ENCODE results near the gene NPLOC4. TPM values are rescaled to one million over a fixed set of nuclear protein-coding genes. Genes with fewer than 3 reads are reported as not detected.
"Not testable (repeated sequence)": the region's sequence is repeated elsewhere in the genome, so short reads cannot be mapped to it uniquely, and the experiment has no call there.

The NPLOC4 gene
- polyA plus RNA-seq (ENCODE audit: insufficient read length in 4 of 4), result 10 to 100 TPM; 45.0 to 70.0 (median 57.1) TPM

DNA sequence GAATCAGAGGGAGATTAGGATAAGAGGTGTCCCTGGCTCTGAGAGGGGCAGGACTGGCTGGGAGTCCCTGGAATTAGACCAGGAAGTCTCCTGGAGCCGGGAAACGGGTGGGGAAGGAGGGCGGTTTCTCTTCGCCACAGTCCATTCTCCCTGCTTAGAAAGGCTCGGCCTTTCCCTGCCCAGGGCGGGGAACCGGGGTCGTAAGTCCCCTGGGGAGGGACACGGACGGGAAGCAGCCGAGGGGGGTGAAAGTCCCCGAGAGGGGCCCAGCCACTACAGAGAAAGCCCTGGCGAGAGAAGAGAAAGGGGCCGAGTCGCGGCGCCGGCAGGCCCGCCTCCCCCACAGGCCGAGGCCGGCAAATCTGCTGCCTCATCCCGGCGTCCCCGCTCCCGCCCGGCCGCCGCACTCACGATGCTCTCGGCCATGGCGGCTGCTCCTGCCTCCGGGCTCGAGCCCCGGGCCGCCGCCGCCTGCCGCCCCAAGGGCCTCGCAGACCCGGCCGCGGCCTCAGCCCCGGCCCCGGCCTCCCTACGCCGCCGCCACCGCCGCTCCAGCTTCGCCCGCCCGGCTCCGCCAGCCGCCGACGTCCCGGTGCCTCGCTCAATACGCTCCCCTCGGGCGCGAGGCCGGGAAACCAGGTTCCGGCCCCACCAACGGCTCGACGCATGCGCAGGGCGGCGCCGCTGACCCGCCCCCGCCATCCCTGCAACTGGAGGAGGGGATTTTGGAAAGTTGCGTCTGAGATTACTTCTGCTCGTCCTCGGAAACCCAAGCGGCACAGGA, at the start of gene NPLOC4, which contains the start of gene TSPAN10:
TSS of gene NPLOC4 (minus strand) at position 608 of the 784 bp plus-strand sequence. CDS start at position 426, 182 bp downstream.
TSS of gene TSPAN10 (plus strand) at position 692 of the 784 bp plus-strand sequence. CDS start 5,217 bp downstream, outside the sequence.
- DNase-seq (ENCODE audit: low read depth in 4 of 4, low spot score in 3 of 4), result peak; percentile 63 to 75 (median 73)

DNA sequence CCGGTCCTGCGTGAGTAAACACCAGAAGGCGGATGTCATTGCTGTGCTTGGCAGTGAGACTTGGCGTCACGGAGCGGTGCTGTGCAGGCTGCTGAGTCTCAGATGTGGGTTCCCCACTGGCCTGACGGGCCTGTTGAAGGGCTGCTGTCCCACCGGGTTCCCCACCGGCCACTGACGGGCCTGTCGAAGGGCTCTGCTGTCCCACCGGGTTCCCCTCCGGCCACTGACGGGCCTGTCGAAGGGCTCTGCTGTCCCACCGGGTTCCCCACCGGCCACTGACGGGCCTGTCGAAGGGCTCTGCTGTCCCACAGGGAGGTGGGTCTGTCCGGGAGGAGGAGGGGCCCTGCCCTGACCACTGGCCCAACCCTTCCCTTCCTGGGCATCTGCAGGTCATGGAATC, 49.7 kb upstream of the NPLOC4 start:
- DNase-seq (ENCODE audit: low read depth in 4 of 4, low spot score in 3 of 4), result no peak

DNA sequence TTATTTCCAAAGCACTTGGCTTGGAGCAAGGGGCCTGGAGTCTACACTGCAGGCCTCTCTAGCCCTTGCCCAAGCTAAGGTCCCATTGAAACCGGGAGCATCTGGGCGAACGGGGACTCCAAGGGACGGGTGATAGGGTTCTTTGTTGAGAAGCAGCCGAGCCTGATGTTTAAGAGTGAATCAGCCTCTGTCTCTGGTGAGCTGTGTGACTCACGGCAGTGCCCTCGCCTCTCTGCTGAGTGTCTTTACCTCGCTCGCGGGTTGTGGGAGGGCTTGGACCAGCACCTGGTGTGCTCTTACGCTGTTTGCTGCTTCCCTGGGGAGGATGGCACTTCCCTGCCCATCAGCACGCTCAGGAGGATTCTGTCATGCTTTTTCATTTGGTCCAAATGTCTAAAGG, 48.2 kb upstream of the NPLOC4 start:
- no peak for DNase-seq (ENCODE audit: low read depth in 4 of 4, low spot score in 3 of 4)

DNA sequence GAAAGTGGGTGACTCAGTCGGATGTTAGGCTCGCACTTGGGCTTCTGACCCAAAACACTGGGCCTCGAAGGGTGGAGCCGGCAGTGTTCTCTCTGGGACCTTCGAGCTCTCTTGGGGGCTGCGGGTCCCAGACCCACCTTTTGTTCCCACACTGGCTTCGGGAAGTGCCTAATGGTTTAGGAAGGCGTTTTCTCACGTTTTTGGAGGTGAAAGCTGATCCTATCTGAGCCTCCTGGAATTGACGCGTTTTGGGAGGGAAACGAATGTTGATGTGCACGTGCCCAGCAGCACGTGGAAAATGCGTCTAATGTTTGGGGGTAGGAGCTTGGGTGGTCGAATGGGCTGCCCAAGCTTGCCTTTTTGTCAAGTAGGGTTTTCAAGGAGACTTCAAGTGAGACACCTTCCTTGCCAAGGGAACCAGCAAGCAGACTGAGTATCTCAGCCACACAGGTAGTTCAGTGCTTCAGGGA, 47.6 kb upstream of the NPLOC4 start:
- DNase-seq (ENCODE audit: low read depth in 4 of 4, low spot score in 3 of 4), result no peak

DNA sequence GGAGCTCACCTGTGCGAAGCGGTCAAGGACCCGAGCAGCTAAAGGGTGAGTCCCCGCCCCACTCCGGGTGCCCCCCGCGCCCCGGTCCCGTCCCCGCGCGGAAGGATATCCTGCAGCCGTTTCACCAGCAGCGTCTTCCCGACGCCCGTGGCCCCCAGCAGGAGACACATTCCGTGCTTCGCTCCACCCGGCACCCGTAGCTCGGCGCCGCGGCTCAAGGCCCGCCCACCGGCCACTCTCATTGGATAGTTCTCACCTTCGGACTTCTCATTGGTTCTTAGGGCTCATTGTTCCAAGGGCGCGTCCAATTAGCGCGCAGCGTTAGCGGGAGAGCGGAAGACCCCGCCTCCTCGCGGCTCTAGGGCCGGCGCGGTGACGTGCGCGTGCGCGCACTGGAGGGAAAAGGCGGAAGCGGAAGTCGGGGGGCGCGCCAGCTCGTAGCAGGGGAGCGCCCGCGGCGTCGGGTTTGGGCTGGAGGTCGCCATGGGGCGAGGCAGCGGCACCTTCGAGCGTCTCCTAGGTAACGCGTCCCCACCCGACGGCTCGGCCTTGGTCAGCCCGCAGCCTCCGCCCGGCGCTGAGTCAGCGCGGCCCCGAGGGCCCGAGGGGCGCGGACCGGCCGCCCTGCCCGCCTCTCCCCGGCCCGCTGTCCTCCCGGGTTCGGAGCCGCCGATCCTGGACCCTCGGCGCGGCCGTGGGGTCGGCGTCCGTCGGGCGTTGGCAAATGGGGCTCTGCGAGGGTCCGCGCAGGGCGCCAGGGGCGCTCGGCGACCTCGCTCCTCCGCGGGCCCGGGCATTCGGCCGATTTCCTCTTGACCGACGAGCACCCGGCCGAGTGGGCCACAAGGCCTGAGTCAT, 46.9 kb upstream of the NPLOC4 start, which contains the start of the genes ARL16 and HGS:
TSS of gene ARL16 (minus strand) at position 214 of the 858 bp plus-strand sequence. CDS start at position 170, 44 bp downstream.
TSS of gene HGS (plus strand) at position 428 of the 858 bp plus-strand sequence. CDS start at position 484, 56 bp downstream.
- DNase-seq (ENCODE audit: low read depth in 4 of 4, low spot score in 3 of 4), result peak; percentile 96 to 98 (median 98)

DNA sequence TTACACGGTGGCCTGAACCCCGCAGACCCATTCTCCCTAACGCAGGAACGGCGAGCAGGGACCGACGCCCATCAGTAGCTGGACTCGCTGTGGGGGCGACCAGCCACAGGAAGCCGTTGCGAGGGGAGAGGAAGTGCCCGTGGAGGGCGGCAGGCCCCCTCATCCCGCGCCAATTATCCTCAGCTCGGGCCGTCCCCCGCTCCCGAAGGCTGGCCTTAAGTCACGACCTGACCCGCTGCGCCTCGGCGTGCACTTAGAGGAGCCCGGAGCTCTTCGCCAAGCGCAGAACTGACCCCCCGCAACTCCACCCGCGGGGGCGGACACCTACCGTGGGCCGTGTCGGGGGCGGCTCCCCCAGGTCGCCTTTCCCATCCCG, 46.3 kb upstream of the NPLOC4 start:
- DNase-seq (ENCODE audit: low read depth in 4 of 4, low spot score in 3 of 4), result no peak

DNA sequence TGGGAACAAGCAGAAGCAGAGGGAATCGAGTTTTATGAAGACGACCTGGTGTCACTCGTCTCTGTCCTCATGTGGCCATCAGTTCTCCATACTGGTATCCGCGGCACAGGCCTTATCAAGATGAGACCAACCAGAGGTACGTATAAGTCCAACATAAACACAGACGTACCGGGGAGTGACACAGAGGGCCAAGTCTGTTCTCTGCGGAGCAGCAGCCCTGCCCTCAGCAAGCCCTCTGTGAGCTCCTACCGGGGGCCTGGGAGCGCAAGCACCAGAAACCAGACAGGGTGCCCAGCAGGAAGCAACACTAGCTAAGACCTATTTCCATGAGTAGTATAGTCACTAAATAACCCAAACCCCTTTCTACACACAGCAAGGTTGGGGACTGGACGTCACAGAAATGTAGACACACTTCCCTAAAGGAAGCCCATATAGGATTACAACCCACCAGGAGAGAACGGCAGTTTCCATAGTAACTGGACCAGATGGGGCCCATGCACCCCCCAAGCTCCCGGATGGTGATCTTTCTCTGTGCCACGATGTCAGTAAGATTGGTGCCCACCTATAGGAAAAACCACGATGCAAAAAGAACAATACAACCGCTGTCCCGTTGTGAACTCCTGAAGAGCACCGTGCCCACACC, 45.8 kb upstream of the NPLOC4 start:
- no peak for DNase-seq (ENCODE audit: low read depth in 4 of 4, low spot score in 3 of 4)

DNA sequence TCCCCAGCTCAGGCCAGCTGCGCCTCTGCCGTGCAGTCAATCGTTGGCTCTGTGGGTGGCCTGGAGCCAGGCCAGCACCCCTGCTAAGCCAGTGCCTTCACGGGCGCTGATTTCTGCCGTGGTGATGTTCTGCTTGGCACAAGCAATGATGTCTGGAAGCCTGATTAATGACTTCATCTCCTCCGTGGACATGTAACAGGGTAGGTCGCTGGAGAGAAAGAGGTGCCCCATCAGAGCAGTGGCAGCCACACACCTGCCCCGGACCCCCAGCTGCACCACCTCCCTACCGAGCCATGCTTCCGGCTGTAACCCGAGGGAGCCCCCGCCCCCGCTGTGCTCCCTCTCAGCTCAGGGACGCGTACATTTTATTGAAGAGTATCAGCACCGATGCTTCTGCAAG, 44.8 kb upstream of the NPLOC4 start:
- no peak for DNase-seq (ENCODE audit: low read depth in 4 of 4, low spot score in 3 of 4)

DNA sequence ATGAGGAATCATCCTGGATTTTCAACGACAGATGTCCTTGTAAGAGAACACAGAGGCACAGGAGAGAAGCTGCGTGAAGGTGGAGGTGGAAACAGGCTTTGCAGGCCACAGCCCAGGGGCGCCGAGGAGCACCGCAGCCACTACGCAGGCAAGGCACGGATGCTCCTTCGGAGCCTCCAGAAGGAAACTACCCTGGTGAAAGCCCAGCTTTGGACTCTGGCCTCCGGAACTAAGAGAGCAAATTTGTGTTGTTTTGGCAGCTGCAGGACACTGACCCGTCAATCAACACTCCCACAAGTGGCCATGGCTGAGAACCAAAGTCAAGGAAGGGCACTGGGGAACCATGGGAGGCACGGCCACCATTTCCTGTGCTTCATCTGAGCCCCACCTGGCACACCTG, 43.2 kb upstream of the NPLOC4 start:
- DNase-seq (ENCODE audit: low read depth in 4 of 4, low spot score in 3 of 4), result no peak

DNA sequence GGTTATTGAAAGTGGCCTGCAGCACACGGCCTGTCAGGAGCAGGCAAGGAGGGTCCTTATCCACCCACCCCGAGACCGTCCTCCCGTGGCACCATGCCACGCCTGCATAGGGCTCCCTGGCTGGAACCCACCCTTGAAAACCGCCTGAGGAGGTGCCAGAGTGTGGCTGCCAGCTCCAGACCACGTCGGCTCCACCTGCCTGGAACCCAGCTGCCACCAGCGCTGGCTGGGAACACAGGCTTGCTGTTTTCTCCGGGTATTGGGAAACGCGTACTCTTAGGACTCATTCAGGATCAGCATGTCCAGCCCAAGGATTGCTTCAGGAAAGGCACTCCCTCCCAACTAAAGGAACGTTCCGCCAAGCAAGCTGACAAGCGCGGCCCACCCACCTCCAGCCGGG, 40.0 kb upstream of the NPLOC4 start:
- no peak for DNase-seq (ENCODE audit: low read depth in 4 of 4, low spot score in 3 of 4)

DNA sequence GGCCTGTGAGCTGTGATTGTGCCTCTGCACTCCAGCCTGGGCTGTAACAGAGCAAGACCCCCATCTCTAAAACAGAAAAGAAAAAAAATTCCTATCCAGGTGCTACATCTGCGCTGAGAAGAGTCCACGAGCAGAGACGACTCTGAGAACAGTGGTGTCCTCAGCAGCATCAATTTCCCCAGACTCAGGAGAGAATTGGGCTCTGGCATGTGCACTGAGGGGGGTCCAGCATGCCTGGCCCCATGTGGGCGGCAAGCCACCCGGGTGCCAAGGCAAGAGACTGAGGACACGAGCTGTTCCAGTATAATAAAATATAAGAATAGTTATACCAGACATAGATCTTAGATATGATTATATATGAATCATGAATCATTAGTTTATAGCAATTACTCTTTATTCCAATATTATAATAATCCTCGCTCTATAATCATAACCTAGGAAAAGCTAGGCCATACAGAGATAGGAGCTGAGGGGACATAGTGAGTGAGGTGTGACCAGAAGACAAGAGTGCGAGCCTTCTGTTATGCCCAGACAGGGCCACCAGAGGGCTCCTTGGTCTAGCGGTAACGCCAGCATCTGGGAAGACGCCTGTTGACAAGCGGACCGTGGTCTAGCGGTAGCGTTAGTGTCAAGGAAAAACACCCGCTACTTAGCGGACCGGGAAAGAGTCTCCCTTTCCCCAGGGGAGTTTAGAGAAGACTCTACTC, 38.8 kb upstream of the NPLOC4 start:
- DNase-seq (ENCODE audit: low read depth in 4 of 4, low spot score in 3 of 4), result not testable (repeated sequence)

DNA sequence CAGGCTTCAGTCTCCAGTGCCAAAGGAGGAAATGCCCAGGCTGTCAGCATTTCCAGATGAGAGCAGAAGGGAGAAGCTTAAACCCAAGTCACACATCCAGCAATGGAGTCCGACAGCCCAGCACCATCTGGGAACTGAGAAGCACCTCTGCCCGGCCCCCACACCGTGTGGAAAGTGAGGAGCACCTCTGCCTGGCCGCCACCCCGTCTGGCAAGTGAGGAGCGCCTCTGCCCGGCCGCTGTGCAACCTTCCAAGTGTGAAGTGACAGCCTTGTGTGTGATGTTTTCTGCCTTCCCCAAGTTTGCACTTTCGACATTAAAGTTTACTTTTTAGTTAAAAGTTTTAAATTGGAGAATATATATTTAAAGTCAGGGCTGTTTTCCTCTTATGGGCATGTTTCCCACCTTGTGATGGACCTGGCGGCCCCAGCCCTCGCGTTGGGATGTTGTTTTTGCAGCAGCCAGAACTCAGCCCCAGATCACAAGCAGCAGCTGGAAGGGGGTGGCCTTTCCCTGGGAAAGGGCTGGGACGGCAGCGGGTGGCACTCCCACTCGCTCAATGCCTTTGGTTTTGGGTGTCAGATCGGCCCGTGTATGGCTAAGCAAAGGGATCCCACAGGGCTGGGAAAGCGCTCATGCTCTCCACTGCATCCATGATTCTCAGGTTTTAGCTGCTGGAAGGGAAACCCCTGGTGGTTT, 36.8 kb upstream of the NPLOC4 start:
- DNase-seq (ENCODE audit: low read depth in 4 of 4, low spot score in 3 of 4), result no peak

DNA sequence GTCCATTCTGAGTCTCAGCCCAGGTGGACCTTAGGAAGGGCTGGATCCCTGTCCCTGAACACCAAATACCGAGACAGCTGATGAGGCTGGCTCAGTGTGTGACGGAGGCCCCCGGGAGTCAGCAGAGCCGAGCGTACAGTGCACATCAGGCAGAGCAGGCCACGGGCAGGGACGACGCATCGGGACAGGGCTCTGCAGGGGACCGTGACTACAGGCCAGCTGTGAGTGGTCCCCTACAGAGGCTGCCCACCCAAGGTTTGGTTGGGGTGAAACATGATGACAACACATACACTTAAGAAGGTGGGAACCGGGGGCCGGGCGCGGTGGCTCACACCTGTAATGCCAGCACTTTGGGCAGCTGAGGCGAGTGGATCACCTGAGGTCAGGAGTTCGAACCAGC, 36.0 kb upstream of the NPLOC4 start:
- no peak for DNase-seq (ENCODE audit: low read depth in 4 of 4, low spot score in 3 of 4)

DNA sequence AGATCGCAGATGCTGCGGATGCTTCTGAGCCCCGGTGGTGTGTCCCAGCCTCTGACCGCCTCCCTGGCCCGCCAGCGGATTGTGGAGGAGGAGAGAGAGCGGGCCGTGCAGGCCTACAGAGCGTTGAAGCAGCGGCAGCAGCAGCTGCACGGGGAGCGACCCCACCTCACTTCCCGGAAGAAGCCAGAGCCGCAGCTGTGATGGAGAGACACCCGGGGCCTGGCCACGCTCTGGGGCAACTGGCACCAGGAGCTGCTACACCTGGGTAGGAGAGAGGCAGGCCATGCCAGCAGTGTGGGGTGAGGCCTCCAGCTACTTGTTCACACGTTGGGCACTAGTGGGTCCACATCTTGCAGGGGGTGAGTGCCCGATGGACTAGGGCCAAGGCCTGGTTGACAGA, 35.6 kb upstream of the NPLOC4 start:
- no peak for DNase-seq (ENCODE audit: low read depth in 4 of 4, low spot score in 3 of 4)

DNA sequence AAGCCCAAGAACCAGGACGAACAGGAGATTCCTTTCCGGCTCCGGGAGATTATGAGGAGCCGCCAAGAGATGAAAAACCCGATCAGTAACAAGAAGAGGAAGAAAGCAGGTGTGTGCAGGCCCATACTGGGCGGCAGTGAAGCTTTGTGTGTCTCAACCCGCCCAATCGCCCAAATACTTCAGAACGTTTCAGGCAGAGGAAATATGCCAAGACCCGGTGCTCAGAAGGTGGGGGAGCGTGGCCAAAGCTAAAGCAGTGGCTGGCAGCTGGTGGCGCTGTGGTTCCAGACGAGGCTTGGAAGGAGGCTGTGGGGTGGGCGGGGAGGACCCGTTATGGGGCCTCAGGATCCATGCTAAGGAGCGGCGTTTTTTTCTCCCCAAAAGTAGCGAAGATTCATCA, 30.8 kb upstream of the NPLOC4 start:
- DNase-seq (ENCODE audit: low read depth in 4 of 4, low spot score in 3 of 4), result no peak

DNA sequence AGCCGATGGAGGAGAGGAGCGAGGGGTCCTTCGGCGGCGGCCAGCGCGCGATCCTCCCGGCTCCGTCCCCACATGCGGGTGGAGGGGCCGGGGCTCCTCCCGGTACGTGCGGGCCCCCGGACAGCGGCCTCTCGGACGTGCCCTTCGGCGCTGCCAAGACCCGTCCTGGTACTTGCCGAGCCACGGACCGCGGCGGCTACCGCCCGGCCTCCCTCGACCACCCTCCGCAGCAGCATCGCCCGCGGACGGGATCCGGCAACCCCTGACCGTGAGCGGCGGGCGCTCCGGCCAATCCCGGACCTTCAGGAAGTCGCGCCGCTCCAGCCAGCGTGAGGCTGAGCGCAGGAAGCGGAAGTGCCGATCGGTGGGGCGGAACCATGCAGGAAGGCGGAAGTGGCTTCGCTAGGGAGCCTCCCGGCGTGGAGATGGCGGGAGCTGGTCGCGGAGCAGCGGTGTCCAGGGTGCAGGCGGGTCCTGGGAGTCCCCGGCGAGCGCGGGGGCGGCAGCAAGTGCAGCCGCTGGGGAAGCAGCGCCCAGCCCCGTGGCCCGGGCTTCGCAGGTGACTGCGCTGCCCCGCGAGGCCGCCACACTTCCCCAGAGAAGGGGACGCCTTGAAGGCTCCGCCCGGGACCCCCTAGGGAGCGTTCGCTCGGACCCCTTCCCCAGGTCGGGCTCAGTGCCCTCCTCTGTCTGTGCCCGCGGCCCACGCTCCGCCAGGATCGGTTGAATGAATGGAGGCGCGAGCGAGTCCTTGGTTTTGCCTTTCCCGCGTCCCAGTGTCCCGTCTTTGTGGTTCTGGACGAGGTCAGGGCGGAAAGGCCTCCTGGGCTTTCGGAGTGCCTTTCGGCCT, 29.7 kb upstream of the NPLOC4 start, which contains the start of the genes CCDC137 and OXLD1:
TSS of gene CCDC137 (plus strand) at position 396 of the 850 bp plus-strand sequence. CDS start at position 426, 30 bp downstream.
TSS of gene OXLD1 (minus strand) at position 264 of the 850 bp plus-strand sequence. CDS start at position 236, 28 bp downstream.
- peak; percentile 83 to 93 (median 86) for DNase-seq (ENCODE audit: low read depth in 4 of 4, low spot score in 3 of 4)

DNA sequence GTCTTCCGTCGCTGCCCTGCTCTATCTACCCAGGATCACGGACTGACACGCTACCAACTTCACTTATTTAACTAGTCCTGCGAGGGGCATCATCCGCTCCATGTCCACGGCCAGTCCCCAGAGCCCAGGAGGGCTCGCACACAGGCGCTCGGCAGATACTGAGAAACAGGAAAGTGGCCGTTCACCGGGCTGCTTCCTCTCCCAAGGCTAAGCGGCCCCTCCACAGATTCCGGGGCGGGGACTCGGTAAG, 29.1 kb upstream of the NPLOC4 start:
- DNase-seq (ENCODE audit: low read depth in 4 of 4, low spot score in 3 of 4), result no peak
